Nephron (organoid): ENCODE measurements around the gene RPS6KC1.
"Not testable (repeated sequence)": the region's sequence is repeated elsewhere in the genome, so short reads cannot be mapped to it uniquely, and the experiment has no call there.

Experiments used
- H3K27ac Mint-ChIP-seq, 3 experiments: 2 replicates each; pipeline ENCODE4 v1.8.0; 2020; ENCODE audit warnings: mixed read lengths in 3 of 3, mild to moderate bottlenecking in 2 of 3, moderate library complexity in 1 of 3
- H3K27me3 Mint-ChIP-seq: 2 replicates; pipeline ENCODE4 v1.8.0; 2021; ENCODE audit warnings: low read depth, mild to moderate bottlenecking, moderate library complexity, mixed read lengths
- H3K36me3 Mint-ChIP-seq: 2 replicates; pipeline ENCODE4 v1.8.0; 2020; ENCODE audit warnings: low read depth, mixed read lengths
- H3K4me1 Mint-ChIP-seq: 2 replicates; pipeline ENCODE4 v1.8.0; 2020; ENCODE audit warnings: mixed read lengths
- H3K4me3 Mint-ChIP-seq, 3 experiments: 2 replicates each; pipeline ENCODE4 v1.8.0; 2020; ENCODE audit warnings: mild to moderate bottlenecking in 3 of 3, mixed read lengths in 3 of 3, moderate library complexity in 2 of 3
- H3K9me3 Mint-ChIP-seq: 2 replicates; pipeline ENCODE4 v1.8.0; 2020; ENCODE audit warnings: mixed read lengths
- TF ChIP-seq, protein P1 (sequence below), 3 experiments: fragments of 200-600 bp; sonication (generic); IDR thresholded peaks; one replicate each; pipeline ENCODE4 v1.5.0; 2021; ENCODE audit warnings: antibody characterized with exemption in 3 of 3; ENCODE audit not compliant: unreplicated experiment in 3 of 3

The RPS6KC1 gene

DNA sequence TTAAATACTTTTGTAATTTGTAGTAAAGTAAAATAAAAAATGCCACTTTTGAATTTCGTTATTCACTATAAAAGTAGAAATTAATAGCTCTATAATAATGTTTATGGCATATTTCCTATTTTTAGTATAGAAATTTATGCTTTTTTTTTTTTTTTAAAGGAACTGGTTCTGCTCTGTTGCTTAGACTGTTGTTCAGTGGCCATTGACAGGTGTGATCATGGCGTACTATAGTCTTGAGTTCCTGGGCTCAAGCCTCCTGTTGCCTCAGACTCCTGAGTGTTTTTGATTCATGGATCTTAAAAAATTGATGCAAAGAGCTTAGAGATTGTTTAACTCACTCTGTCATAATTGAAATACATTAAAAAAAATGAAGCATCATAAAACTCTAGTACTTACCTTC, 53.6 kb downstream of the RPS6KC1 start:
- H3K4me1 Mint-ChIP-seq: no peaks in the 10 kb centered on the region
- H3K4me3 Mint-ChIP-seq: no peak overlapping the region
- peaks cover 3% of the 10 kb centered on the region for H3K9me3 Mint-ChIP-seq
- H3K27me3 Mint-ChIP-seq: no peaks in the 10 kb centered on the region
- H3K27ac Mint-ChIP-seq: no peak overlapping the region
- TF ChIP-seq, protein P1, sequence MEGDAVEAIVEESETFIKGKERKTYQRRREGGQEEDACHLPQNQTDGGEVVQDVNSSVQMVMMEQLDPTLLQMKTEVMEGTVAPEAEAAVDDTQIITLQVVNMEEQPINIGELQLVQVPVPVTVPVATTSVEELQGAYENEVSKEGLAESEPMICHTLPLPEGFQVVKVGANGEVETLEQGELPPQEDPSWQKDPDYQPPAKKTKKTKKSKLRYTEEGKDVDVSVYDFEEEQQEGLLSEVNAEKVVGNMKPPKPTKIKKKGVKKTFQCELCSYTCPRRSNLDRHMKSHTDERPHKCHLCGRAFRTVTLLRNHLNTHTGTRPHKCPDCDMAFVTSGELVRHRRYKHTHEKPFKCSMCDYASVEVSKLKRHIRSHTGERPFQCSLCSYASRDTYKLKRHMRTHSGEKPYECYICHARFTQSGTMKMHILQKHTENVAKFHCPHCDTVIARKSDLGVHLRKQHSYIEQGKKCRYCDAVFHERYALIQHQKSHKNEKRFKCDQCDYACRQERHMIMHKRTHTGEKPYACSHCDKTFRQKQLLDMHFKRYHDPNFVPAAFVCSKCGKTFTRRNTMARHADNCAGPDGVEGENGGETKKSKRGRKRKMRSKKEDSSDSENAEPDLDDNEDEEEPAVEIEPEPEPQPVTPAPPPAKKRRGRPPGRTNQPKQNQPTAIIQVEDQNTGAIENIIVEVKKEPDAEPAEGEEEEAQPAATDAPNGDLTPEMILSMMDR (IDR thresholded peaks at IDR 0.05; ENCODE audit: unreplicated experiment in 3 of 3): no peak
- H3K36me3 Mint-ChIP-seq: peaks cover 41% of the 10 kb centered on the region

DNA sequence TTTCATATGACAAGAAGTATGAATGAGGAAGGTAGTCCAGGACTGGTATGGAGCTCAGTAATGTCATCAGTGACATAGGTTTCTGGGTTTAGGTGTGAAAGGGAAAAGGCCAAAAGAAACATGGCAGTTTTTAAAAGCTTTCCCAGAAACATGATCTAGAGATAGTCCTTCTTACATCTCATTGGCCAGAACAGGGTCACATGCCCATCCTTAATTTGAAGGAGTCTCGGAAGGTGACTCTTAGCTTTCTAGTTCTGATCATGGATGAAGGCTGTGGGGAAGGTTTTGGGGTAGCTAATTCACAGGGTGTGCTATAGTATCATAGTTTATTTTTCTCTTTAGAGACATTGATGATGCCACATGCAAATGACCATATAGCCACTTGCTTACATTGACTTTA, 55.3 kb downstream of the RPS6KC1 start:
- no peak overlapping the region for H3K27ac Mint-ChIP-seq
- H3K9me3 Mint-ChIP-seq: peaks cover 3% of the 10 kb centered on the region
- H3K27me3 Mint-ChIP-seq: no peaks in the 10 kb centered on the region
- TF ChIP-seq, protein P1 (IDR thresholded peaks at IDR 0.05; ENCODE audit: unreplicated experiment in 3 of 3): no peak
- H3K4me1 Mint-ChIP-seq: peaks cover 11% of the 10 kb centered on the region
- peaks cover 27% of the 10 kb centered on the region for H3K36me3 Mint-ChIP-seq
- H3K4me3 Mint-ChIP-seq: no peak overlapping the region

DNA sequence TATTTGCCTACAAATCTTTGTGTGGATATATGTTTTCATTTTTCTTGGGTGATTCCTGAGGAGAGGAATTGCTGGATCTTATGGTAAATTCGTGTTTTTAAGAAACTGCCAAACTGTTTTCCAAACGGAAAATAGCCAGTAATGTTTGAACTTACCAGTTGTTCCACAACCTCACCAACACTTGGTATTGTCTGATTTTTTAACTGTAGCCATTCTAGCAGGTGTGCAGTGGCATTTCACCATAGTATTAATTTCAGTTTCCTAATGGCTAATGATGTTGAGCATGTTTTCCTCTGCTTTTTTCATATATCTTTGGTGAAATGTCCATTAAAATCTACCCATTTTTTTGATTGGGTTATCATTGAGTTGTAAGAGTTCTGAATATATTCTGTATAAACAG, 56.6 kb downstream of the RPS6KC1 start:
- H3K27ac Mint-ChIP-seq: no peak overlapping the region
- H3K4me1 Mint-ChIP-seq: peaks cover 11% of the 10 kb centered on the region
- peaks cover 7% of the 10 kb centered on the region for H3K9me3 Mint-ChIP-seq

DNA sequence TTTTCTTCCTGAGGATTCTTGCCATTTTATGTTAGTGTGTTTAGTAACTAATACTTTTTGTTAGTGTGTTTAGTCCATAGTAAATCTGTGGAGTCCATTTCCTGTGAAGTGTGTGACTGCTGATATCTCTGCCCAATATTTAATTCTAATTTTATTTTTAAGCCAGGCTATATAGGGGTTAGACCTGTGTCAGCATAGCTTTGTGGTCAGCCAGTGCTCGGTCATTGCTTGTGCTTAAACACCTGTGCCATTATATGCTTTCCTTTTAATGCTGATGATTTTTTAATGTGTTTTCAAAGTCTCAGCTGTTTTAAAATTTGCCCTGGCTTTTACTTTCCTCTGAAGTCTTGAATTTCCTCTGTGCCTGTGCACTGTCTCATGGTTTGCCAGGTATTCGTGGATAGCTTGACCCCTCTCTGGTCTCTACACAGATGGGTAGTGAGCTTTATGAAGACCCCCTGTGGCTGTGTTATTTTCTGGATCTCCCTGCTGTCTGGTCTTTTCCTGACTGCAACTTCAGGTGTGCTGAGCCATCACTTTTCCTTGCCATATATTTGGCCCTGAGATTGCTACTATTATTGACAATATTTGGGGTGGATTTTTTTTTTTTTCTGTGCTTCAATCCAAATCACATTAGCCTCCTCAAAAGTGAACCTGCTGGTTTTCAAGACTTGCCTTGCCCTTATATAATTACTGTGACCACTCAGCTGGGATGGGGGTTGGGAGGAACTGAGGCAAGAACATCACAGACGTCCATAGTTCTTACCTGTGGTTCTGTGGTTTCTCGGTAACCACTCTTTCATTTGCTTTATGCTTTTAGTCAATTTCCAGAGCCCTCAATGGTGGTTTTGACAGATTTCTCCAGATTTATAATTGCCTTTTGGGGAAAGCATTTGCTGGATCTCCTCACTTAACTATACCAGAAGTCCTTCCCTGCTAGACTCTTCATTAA, 59.6 kb downstream of the RPS6KC1 start:
- H3K9me3 Mint-ChIP-seq: peaks cover 11% of the 10 kb centered on the region
- H3K27me3 Mint-ChIP-seq: no peaks in the 10 kb centered on the region
- H3K4me1 Mint-ChIP-seq: peaks cover 11% of the 10 kb centered on the region
- H3K4me3 Mint-ChIP-seq: no peak overlapping the region
- H3K27ac Mint-ChIP-seq: no peak overlapping the region
- TF ChIP-seq, protein P1 (IDR thresholded peaks at IDR 0.05; ENCODE audit: unreplicated experiment in 3 of 3): no peak
- H3K36me3 Mint-ChIP-seq: peaks cover 29% of the 10 kb centered on the region

More for the DNA sequence above, 56.6 kb downstream of the RPS6KC1 start:
- Mint-ChIP-seq H3K4me3 (no peak overlapping the region), H3K36me3 (peaks cover 32% of the 10 kb centered on the region), H3K27me3 (no peaks in the 10 kb centered on the region)
- TF ChIP-seq, protein P1 (IDR thresholded peaks at IDR 0.05; ENCODE audit: unreplicated experiment in 3 of 3): no peak

DNA sequence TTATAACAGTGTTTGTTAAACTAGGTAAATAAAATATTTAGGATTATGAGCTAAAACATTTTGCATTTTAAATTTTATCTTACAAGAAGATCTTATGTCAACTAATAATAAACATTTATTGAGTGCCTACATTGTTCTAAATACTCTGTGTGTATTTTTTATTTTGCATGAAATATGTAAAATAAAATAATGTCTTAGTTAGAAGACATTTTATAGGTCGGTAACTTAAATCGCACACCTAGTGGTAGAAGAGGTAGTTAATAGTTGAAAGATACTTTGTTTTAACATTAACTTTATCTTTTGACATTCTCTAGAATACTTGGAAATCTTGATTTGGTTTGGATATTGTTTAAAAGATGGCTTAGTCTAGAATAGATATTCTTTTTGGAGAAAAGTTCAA, 60.5 kb downstream of the RPS6KC1 start:
- Mint-ChIP-seq H3K36me3 (peaks cover 20% of the 10 kb centered on the region), H3K27me3 (no peaks in the 10 kb centered on the region), H3K9me3 (peaks cover 12% of the 10 kb centered on the region), H3K4me3 (no peak overlapping the region), H3K27ac (no peak overlapping the region), H3K4me1 (peaks cover 11% of the 10 kb centered on the region)
- TF ChIP-seq, protein P1 (IDR thresholded peaks at IDR 0.05; ENCODE audit: unreplicated experiment in 3 of 3): no peak

DNA sequence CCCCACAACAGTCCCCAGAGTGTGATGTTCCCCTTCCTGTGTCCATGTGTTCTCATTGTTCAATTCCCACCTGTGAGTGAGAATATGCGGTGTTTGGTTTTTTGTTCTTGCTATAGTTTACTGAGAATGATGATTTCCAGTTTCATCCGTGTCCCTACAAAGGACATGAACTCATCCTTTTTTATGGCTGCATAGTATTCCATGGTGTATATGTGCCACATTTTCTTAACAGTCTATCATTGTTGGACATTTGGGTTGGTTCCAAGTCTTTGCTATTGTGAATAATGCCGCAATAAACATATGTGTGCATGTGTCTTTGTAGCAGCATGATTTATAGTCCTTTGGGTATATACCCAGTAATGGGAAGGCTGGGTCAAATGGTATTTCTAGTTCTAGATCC, 61.7 kb downstream of the RPS6KC1 start:
- H3K27me3 Mint-ChIP-seq, H3K4me3 Mint-ChIP-seq, H3K27ac Mint-ChIP-seq: not testable (repeated sequence)
- Mint-ChIP-seq H3K4me1 (peaks cover 11% of the 10 kb centered on the region), H3K9me3 (peaks cover 16% of the 10 kb centered on the region), H3K36me3 (peaks cover 20% of the 10 kb centered on the region)

DNA sequence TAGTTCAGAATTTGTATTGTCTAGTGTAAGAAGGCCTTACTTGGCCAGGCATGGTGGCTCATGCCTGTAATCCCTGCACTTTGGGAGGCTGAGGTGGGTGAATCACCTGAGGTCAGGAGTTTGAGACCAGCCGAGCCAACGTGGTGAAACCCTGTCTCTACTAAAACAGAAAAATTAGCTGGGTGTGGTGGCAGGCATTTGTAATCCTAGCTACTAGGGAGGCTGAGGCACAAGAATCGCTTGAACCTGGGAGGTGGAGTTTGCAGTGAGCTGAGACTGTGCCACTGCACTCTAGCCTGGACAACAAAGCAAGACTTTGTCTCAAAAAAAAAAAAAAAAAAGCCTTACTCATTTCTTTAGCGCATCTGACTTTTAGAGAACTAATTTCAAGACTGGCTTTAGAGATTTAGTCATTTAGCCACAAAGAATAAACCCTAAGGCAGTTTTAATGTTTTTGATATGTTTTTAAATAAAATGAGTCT, 66.7 kb downstream of the RPS6KC1 start:
- not testable (repeated sequence) for H3K4me1 Mint-ChIP-seq, H3K4me3 Mint-ChIP-seq, H3K27ac Mint-ChIP-seq, H3K27me3 Mint-ChIP-seq
- Mint-ChIP-seq H3K9me3 (peaks cover 11% of the 10 kb centered on the region), H3K36me3 (peaks cover 13% of the 10 kb centered on the region)
